ENCODE results near the gene NDUFB8. TPM values are rescaled to one million over a fixed set of nuclear protein-coding genes. Genes with fewer than 3 reads are reported as not detected.

Gene NDUFB8
- total RNA-seq, 2 experiments from 2014 or later = 365 to 384 TPM

- no peaks in the 10 kb centered on the region for H3K9me3 Mint-ChIP-seq
- intact Hi-C loops (cut with micrococcal nuclease) = no loop called here
- H3K27ac Mint-ChIP-seq = peak overlapping the region; percentile 95
- peak overlapping the region; percentile 25 for H3K4me3 Mint-ChIP-seq
- no peaks in the 10 kb centered on the region for H3K27me3 Mint-ChIP-seq
- ATAC-seq (peak; percentile 76), DNase-seq (peak; percentile 93)
- ChIA-PET CTCF (interaction anchor here (0.6 to 11.4 kb wide), 15 partner anchors 8 to 665 kb away, joined by 3 to 185 read pairs (median 36); partner anchors contain the start of genes HIF1AN, SCD and SEC31B), POLR2A (interaction anchor here (0.8 to 7.0 kb wide), 11 partner anchors 10 to 164 kb away, joined by 3 to 50 read pairs (median 10); partner anchors contain the start of gene SCD)
- TF ChIP-seq CTCF (IDR thresholded peaks at IDR 0.05) = no peak
- peaks cover 48% of the 10 kb centered on the region for H3K36me3 Mint-ChIP-seq (ENCODE audit: low read depth)
- H3K4me1 Mint-ChIP-seq (ENCODE audit: low read depth) = peaks cover 72% of the 10 kb centered on the region
Measured at GRCh38 chr10:100510533-100511308, 18.9 kb downstream of the NDUFB8 start.

- Mint-ChIP-seq H3K9me3 (no peaks in the 10 kb centered on the region), H3K36me3 (ENCODE audit: low read depth) (peaks cover 53% of the 10 kb centered on the region)
- TF ChIP-seq CTCF (IDR thresholded peaks at IDR 0.05) = no peak
Measured at GRCh38 chr10:100509241-100509840, 20.3 kb downstream of the NDUFB8 start.

GRCh38 chr10:100508691-100509150 lies 20.9 kb downstream of the NDUFB8 start:
- DNase-seq = peak; percentile 65
- TF ChIP-seq CTCF (IDR thresholded peaks at IDR 0.05) = peak; percentile 91
- peaks cover 53% of the 10 kb centered on the region for H3K36me3 Mint-ChIP-seq (ENCODE audit: low read depth)
- H3K27me3 Mint-ChIP-seq = no peaks in the 10 kb centered on the region
- intact Hi-C loops (cut with micrococcal nuclease) = loop anchor here (1.0 to 5.0 kb wide), 2 partner anchors 75 to 171 kb away; no protein-coding TSS in a partner anchor
- CTCF ChIA-PET = interaction anchor here (0.6 to 11.4 kb wide), 27 partner anchors 10 to 305 kb away, joined by 3 to 185 read pairs (median 5); partner anchors contain the start of genes HIF1AN, SCD and SEC31B
- ATAC-seq = peak; percentile 48
- peak overlapping the region; percentile 95 for H3K27ac Mint-ChIP-seq
- peak overlapping the region; percentile 59 for H3K4me3 Mint-ChIP-seq
- POLR2A ChIA-PET = interaction anchor here (0.7 to 7.0 kb wide), 12 partner anchors 9 to 323 kb away, joined by 3 to 50 read pairs (median 3); partner anchors contain the start of genes ERLIN1, HIF1AN and SCD
- H3K4me1 Mint-ChIP-seq (ENCODE audit: low read depth) = peaks cover 72% of the 10 kb centered on the region
- H3K9me3 Mint-ChIP-seq = no peaks in the 10 kb centered on the region

More at GRCh38 chr10:100509241-100509840, 20.3 kb downstream of the NDUFB8 start:
- ATAC-seq (peak; percentile 55), DNase-seq (peak; percentile 90)
- Mint-ChIP-seq H3K27ac (peak overlapping the region; percentile 95), H3K4me1 (ENCODE audit: low read depth) (peaks cover 72% of the 10 kb centered on the region), H3K4me3 (peak overlapping the region; percentile 59), H3K27me3 (no peaks in the 10 kb centered on the region)
- POLR2A ChIA-PET = interaction anchor here (0.7 to 7.0 kb wide), 10 partner anchors 9 to 323 kb away, joined by 3 to 50 read pairs (median 3); partner anchors contain the start of genes ERLIN1, HIF1AN and SCD
- CTCF ChIA-PET = interaction anchor here (0.6 to 11.4 kb wide), 25 partner anchors 10 to 275 kb away, joined by 3 to 185 read pairs (median 5); partner anchors contain the start of genes HIF1AN, SCD and SEC31B
- intact Hi-C loops (cut with micrococcal nuclease) = loop anchor here (5.0 kb wide), 1 partner anchor 172 kb away; no protein-coding TSS in a partner anchor

GRCh38 chr10:100508266-100508665 lies 21.4 kb downstream of the NDUFB8 start:
- Mint-ChIP-seq H3K36me3 (ENCODE audit: low read depth) (peaks cover 53% of the 10 kb centered on the region), H3K9me3 (no peaks in the 10 kb centered on the region), H3K4me1 (ENCODE audit: low read depth) (peaks cover 72% of the 10 kb centered on the region), H3K27ac (peak overlapping the region; percentile 95), H3K27me3 (no peaks in the 10 kb centered on the region), H3K4me3 (peak overlapping the region; percentile 59)
- CTCF ChIA-PET = interaction anchor here (0.6 to 11.4 kb wide), 17 partner anchors 11 to 304 kb away, joined by 3 to 185 read pairs (median 7); partner anchors contain the start of genes HIF1AN, SCD and SEC31B
- POLR2A ChIA-PET = interaction anchor here (0.7 to 7.0 kb wide), 8 partner anchors 8 to 169 kb away, joined by 3 to 50 read pairs (median 4); partner anchors contain the start of gene SCD
- no peak for DNase-seq
- intact Hi-C loops (cut with micrococcal nuclease) = loop anchor here (1.0 to 5.0 kb wide), 2 partner anchors 75 to 171 kb away; no protein-coding TSS in a partner anchor
- ATAC-seq = no peak
- TF ChIP-seq CTCF (IDR thresholded peaks at IDR 0.05) = no peak

All from activated CD8-positive, alpha-beta T cell treated with anti-CD3 and anti-CD28 coated beads for 36 hours (primary cell).